Smooth muscle cell (in vitro differentiated cells): ENCODE measurements around the gene TASOR. TPM values are rescaled to one million over a fixed set of nuclear protein-coding genes. Genes with fewer than 3 reads are reported as not detected.

ENCODE experiments used
- DNase-seq: peaks from one replicate; lab custom pipeline; 2025; ENCODE audit not compliant: unreplicated experiment; lab: John Stamatoyannopoulos, UW
- H2AFZ ChIP-seq: fragments of 200-600 bp; sonication (generic); 2 replicates; pipeline ENCODE4 v1.6.0; 2016; ENCODE audit warnings: antibody characterized with exemption, low read depth, mild to moderate bottlenecking
- H3F3A ChIP-seq: fragments of 200-600 bp; sonication (generic); 2 replicates; pipeline ENCODE4 v1.6.0; 2017; ENCODE audit warnings: antibody characterized with exemption, low read depth
- H3K27ac ChIP-seq: fragments of 200-600 bp; sonication (generic); 2 replicates; pipeline ENCODE4 v1.5.1; 2016; ENCODE audit warnings: low read depth, mild to moderate bottlenecking
- H3K27me3 ChIP-seq: fragments of 200-600 bp; sonication (generic); 2 replicates; pipeline ENCODE4 v1.6.1; 2016; ENCODE audit warnings: low read depth, mild to moderate bottlenecking
- H3K36me3 ChIP-seq: fragments of 200-600 bp; sonication (generic); 2 replicates; pipeline ENCODE4 v1.5.1; 2016; ENCODE audit warnings: low read depth
- H3K4me1 ChIP-seq: fragments of 200-600 bp; sonication (generic); 2 replicates; pipeline ENCODE4 v1.5.1; 2016; ENCODE audit warnings: low read depth
- H3K4me2 ChIP-seq: fragments of 200-600 bp; sonication (generic); 2 replicates; pipeline ENCODE4 v1.6.0; 2016; ENCODE audit warnings: mild to moderate bottlenecking
- H3K4me3 ChIP-seq: fragments of 200-600 bp; sonication (generic); 2 replicates; pipeline ENCODE4 v1.5.1; 2016; ENCODE audit warnings: mild to moderate bottlenecking
- H3K79me2 ChIP-seq: fragments of 200-600 bp; sonication (generic); 2 replicates; pipeline ENCODE4 v1.6.0; 2016; ENCODE audit warnings: low read depth, mild to moderate bottlenecking
- H3K9ac ChIP-seq: fragments of 200-600 bp; sonication (generic); 2 replicates; pipeline ENCODE4 v1.6.0; 2016; ENCODE audit warnings: low read depth
- H3K9me3 ChIP-seq: fragments of 200-600 bp; sonication (generic); replicated peaks from 2 replicates; pipeline ENCODE4 v1.5.1; 2016; ENCODE audit warnings: low read depth
- H4K20me1 ChIP-seq: fragments of 200-600 bp; sonication (generic); 2 replicates; pipeline ENCODE4 v1.6.0; 2016; ENCODE audit warnings: low read depth
- CTCF ChIP-seq: fragments of 200-600 bp; sonication (generic); IDR thresholded peaks from 2 replicates; pipeline ENCODE4 v1.5.1; 2017; ENCODE audit warnings: borderline replicate concordance, mild to moderate bottlenecking, antibody characterized with exemption; ENCODE audit not compliant: insufficient read depth, poor library complexity, severe bottlenecking
- WGBS: methylation state at CpG from one replicate; pipeline ENCODE4 v1.1.7; 2016; ENCODE audit warnings: low lambda C conversion rate; 5-methylcytosine and 5-hydroxymethylcytosine counted together
- polyA plus RNA-seq: library from polyadenylated mRNA; unstranded; fragments of >200 nt; fragmentation: Nextera tagmentation; extraction: Ambion mirVana; gene quantifications from 2 replicates; pipeline ENCODE4 v1.2.1, GENCODE V29; 2016
- total RNA-seq: library from RNA; depleted of rRNA; stranded (reverse); fragments of >200 nt; gene quantifications from 2 replicates; pipeline ENCODE4 v1.2.3, GENCODE V29; 2014

The TASOR gene, protein sequence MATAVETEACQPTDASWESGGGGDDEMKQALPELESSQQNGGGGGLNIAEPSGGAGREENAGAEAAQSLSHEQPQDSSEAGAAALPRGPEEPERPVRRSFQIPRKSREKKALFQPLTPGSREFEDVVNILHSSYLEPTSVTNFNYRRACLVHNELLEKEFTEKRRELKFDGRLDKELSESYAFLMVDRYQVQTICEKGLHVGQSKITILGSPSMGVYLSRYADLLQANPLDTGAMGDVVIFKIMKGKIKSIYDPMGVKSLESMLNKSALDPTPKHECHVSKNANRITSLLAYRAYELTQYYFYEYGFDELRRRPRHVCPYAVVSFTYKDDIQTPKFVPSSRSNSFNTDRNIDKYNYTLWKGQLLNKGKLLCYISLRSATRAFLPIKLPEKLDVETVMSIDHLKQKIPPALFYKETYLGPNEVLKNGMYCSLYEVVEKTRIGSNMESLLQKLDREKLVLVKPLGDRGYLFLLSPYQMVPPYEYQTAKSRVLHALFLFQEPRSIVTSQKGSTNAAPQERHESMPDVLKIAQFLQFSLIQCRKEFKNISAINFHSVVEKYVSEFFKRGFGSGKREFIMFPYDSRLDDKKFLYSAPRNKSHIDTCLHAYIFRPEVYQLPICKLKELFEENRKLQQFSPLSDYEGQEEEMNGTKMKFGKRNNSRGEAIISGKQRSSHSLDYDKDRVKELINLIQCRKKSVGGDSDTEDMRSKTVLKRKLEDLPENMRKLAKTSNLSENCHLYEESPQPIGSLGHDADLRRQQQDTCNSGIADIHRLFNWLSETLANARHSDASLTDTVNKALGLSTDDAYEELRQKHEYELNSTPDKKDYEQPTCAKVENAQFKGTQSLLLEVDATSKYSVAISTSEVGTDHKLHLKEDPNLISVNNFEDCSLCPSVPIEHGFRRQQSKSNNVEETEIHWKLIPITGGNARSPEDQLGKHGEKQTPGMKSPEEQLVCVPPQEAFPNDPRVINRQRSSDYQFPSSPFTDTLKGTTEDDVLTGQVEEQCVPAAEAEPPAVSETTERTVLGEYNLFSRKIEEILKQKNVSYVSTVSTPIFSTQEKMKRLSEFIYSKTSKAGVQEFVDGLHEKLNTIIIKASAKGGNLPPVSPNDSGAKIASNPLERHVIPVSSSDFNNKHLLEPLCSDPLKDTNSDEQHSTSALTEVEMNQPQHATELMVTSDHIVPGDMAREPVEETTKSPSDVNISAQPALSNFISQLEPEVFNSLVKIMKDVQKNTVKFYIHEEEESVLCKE (N-terminal part only)
- 76.8 and 91.7 TPM in 2 replicates for total RNA-seq
- 13.1 and 17.9 TPM in 2 replicates for polyA plus RNA-seq

GRCh38 chr3:56683122-56683817, at the start of gene TASOR:
TASOR (minus strand) TSS chr3:56683265; CDS start chr3:56683006, 259 bp downstream.
- WGBS: 42% methylated on average over 49 of the region's 68 CpGs
- H3K79me2 ChIP-seq: peaks cover 33% of the 10 kb centered on the region
- peak within 1 kb of the TSS; percentile 91 for H3K4me2 ChIP-seq
- peak within 1 kb of the TSS; percentile 92 for H3K9ac ChIP-seq
- no peaks in the 10 kb centered on the region for H3K9me3 ChIP-seq
- H3K4me1 ChIP-seq: peaks cover 22% of the 10 kb centered on the region
- H3K4me3 ChIP-seq: peak within 1 kb of the TSS; percentile 70
- TF ChIP-seq CTCF: no peak
- H3F3A ChIP-seq: no peaks in the 10 kb centered on the region
- H4K20me1 ChIP-seq: peaks cover 5% of the 10 kb centered on the region
- no peaks in the 10 kb centered on the region for H3K36me3 ChIP-seq
- H3K27ac ChIP-seq: peak within 1 kb of the TSS; percentile 92
- H2AFZ ChIP-seq: peak within 1 kb of the TSS; percentile 82
- DNase-seq: peak; percentile 58
- no peaks in the 10 kb centered on the region for H3K27me3 ChIP-seq

- TF ChIP-seq CTCF: no peak
- no peak overlapping the region for H3K4me2 ChIP-seq
- WGBS: 95% methylated on average over 8 of the region's 8 CpGs
- DNase-seq: no peak
- no peak overlapping the region for H3K27ac ChIP-seq
- peaks cover 47% of the 10 kb centered on the region for H3F3A ChIP-seq
- H3K27me3 ChIP-seq: no peaks in the 10 kb centered on the region
- H3K9me3 ChIP-seq: no peaks in the 10 kb centered on the region
- H4K20me1 ChIP-seq: peaks cover 95% of the 10 kb centered on the region
- H3K36me3 ChIP-seq: peaks cover 50% of the 10 kb centered on the region
- peaks cover 4% of the 10 kb centered on the region for H3K4me1 ChIP-seq
- no peak overlapping the region for H2AFZ ChIP-seq
- H3K4me3 ChIP-seq: no peak overlapping the region
- no peak overlapping the region for H3K9ac ChIP-seq
- peaks cover 25% of the 10 kb centered on the region for H3K79me2 ChIP-seq
Observed at GRCh38 chr3:56732109-56732508, 49.0 kb upstream of the TASOR start.

GRCh38 chr3:56725175-56725574, 42.1 kb upstream of the TASOR start:
- no peak for DNase-seq
- Histone ChIP-seq H3K9ac (no peak overlapping the region), H3K79me2 (no peaks in the 10 kb centered on the region), H2AFZ (no peak overlapping the region), H3K4me2 (no peak overlapping the region), H3K9me3 (no peaks in the 10 kb centered on the region), H3K36me3 (peaks cover 25% of the 10 kb centered on the region), H3F3A (peaks cover 55% of the 10 kb centered on the region), H4K20me1 (peaks cover 30% of the 10 kb centered on the region), H3K27ac (peak overlapping the region; percentile 25), H3K27me3 (no peaks in the 10 kb centered on the region), H3K4me1 (peaks cover 4% of the 10 kb centered on the region), H3K4me3 (no peak overlapping the region)
- no peak for TF ChIP-seq CTCF
- 78% methylated on average over 3 of the region's 3 CpGs for WGBS
